ENCODE data around the gene STPG1.

Gene STPG1

DNA sequence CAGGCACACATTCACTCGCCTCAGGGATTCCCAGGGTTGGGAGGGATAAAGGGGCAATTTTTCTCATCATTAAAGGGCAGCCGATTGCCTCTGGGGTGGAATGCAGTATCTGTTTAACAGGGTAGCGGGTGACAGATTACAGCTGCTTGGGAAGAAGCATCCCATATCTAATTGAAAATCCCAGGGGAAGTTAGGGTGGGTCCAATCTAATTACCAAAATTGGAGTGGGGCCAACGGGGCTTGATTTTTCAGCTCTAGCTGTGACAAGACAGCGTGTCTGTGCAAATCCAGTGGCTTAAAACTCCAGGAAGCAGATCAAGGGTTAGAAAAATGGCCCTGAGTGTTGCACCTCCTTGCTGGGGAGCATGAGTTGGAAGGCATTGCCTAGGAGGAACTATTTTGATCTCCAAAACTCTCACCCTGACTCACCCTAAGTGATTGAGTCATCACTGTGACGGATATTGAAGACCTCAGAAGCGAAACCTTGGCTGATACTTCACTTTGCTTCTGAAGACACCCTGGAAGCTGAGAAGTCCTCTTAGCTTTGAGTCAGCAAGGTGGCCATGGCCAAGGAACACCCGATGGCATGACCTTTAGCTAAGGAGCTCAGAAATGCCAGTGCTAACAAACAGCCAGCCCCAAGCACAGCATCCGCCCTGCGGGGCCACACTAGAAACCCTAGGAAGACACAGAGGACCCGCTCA, 48.5 kb downstream of the STPG1 start:
- no peak for FAIRE-seq

DNA sequence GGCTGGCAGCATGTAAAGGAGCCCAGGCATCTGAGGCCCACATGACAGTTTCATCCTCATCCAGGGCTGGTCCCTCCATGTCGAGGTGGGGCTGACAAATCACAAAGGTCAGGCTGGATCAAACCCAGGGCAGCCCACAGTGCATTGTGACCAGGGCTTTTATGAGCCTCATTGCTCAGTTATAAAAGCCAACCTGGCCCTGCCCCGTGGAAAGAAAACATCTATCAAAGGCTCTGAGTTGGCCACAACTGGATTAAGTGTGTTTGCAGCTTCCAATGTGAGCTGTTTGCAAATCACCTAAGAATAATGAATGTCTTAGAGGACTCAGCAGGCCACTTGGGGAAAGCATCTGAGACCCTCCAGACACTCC, 49.0 kb downstream of the STPG1 start:
- FAIRE-seq: no peak

DNA sequence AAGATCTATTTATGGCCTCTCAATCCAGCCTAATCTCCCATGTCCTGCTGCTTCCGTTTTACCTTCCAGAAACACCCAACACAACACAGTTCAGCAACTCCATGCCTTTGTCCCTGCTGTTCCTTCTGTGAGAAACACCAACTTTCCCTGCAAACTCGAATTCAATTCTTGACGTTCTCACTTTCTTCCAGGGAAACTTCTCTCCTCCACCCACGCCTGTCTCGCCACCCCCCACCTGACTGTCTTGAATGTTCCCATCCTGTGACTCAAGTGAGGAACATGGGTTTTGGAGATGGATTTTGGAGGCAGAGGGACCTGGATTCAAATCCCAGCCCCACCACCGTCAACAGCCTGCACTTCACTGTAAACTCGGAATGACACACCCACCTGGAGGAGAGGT, 49.6 kb downstream of the STPG1 start:
- no peak for FAIRE-seq

DNA sequence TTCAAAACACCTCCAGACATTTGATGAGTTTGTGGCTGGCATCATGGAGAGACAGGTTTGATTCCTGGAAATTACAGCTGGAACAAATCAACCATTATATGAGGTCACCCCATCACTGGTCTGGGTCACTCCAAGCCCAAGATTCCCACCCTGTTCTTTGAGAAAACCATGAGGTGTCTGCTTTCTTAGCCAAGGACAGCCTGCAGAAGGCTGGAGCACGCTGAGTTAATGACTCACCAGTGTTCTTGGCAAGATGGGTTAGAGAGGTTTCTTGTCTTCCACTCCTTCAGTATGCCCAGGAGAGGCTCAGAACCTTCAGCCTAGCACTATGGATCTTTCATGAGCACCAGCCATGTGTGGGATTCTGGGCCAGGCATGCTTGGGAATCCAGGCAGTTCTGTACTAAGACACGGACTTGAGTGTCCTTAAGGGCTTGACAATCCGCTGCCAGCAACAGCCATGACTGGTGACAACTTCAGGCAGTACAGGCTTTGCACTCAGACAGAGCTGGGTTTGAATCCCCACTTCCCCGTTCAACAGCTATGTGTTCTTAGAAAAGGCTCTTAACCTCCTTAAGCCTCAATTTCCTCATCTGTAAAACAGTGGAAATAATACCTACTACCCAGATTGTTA, 50.5 kb downstream of the STPG1 start:
- no peak for FAIRE-seq

DNA sequence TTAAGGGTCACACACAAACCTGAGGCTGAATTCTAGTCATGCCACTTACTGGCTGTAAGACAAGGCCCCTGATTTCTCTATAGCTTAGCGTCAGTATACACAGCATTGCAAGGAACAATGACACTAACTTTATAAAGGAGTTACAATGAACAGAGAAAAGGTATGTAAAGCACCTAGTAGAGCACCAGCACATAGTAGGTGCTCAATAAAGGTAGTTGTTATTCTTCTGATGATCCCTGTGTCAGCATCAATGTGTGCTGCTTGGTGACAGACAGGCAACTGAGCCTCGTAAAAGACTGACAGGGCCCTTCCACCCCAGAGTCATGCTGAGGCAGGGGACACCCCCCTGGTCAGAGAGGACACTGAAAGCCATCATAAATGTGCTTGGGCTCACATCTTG, 51.2 kb downstream of the STPG1 start:
- no peak for FAIRE-seq

DNA sequence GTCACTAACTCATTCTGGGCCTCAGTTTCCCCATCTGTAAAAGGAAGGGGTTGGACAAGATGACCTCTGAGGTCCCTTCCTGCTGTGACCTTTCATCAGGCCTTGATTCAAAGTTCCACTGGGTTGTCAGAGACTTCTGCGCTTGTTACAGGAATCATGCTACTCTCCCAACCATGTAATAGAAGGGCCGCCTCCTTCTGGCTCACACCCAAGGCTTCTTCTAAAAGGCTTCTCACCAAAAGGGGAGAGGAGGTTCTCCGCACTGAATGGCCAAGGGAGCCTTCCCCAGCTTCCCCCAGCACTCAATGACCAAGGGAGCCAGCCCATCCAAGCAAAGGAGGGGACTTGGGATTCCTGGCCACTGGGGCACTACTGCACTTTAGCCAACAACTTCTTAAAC, 51.8 kb downstream of the STPG1 start:
- no peak for FAIRE-seq

DNA sequence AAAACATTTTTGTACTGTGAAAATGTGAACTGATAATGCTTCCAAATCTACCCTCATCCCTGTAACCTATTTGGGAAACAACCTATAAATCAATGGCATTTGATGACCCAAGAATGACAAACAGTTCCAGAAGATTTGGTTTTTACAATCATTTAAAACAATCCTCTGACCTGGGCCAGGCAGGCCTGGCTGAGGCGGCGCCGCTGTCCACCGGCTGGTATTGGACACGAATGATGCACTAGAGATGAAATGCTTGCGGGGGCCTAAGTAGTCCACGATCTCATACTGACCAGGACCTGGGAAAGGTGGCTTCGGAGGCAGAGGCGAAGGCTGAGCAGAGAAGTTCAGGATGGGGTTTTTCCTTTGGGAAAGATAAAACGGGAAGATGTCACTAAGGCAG, 52.9 kb downstream of the STPG1 start:
- no peak for FAIRE-seq

DNA sequence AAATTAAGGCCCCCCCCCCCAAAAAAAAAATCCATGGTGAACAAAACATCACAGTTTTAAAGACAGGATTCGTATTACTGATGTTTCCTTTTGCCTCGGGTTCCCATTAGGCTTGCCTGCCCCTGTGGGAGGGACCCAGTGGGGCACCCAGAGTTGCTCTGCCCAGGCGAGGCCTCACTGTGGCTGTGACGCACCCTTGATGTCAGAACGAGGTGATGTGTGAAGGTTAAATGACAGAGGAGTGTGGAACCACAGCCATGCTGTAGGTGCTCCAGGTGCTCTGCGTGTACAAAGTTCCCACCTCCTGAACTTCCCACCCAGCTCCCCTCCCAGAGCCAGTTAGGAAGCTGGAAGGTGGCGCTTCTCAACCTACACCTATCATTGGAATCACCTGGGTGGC, 56.5 kb downstream of the STPG1 start:
- no peak for FAIRE-seq

DNA sequence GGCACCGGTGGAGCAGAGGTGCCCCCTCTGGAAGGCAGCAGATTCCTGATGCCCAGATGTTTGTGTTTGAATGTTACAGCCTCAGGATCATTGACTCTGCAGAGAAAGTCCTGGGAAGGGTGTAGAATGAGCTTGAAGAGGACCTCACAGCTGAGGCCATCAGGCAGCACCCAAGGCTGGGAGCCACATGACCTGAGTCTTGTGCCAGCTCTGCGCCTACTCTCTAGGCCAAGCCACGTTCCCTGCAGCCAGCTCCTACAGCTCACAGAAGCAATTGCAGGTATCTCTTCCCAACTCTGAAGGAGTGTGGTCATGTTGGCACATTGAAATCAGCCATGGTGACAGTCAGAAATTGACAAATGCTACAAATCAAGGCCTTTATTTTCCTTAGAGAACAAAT, 58.1 kb downstream of the STPG1 start:
- FAIRE-seq: no peak

DNA sequence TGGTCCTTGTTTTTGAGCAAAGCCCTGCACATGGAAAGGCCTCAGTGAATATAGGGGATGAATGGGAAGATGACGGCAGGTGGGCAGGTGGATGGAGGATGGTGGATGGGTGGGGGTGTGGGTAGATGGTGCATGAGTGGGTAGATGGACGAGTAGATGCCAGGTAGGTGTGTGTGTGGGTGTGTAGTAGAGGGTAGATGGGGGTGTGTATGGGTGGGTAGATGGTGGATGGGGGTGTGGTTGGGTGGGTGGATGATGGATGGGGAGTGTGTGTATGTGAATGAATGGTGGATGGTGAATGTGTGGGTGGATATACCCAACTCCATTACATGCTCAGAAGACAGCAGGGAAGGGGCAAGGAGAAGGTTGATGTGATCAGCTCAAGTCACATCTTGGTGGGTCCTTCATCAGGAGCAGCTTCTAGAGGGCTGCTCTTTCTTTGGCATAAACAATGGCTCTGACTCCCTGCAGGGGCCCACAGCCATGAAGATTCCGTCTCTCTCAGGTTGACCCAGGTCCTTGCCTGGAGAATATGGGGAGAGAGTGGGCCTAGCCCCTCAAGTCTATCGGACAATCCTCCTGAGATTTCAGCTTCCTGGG, 60.2 kb downstream of the STPG1 start:
- FAIRE-seq: no peak

DNA sequence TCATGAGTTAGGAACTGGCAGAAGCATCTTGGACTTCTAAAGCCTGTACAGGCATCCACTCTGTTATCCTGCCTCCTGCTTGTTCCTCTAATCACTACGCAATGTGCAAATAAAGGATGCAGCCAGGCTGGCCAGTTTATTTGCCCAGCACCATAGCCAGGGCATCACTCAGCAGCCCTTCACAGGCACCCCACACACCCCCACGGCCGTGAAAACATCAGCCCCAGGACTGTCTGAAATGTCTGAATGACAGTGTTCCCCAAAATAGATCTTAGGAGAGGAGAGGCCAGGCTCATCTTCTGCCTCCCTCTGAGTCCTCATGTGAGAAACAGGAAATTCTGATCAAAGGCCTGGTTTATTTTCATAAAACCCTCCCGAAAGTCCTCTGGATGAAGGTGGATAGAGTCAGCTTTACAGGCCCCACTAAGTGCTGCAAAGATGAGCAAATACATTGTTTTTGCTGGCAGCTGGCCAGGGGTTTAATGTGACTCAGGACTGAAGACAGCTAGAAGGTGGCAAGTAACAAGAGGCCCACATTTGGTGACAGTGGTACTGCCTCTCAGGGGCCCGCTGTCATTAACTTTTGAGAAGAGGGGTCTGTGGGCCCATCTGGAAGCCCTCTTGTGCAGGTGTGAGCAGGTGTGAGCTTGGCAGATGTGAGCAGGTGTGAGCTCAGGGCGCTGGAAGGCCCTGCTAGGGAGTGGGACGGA, 61.5 kb downstream of the STPG1 start:
- no peak for FAIRE-seq

DNA sequence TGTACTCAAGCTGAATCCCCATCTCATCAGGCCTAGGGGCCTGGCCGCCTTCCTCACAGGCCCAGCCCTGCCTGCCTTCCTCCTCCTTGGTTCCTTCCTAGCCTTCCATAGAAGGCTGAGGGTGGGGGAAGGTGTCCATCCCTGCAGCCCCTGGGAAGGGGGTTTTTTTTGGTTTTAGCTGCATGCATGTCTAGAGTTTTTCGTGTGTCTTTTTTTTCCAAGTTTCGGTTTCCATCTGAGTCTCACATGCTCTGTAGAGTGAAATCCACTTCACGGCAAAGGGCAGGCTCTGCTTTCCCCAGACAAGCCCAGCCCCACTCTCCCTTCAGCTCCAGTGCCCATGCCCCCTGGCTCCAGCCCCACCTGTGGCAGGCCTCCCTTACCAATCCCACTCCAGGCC, 62.3 kb downstream of the STPG1 start:
- FAIRE-seq: no peak

DNA sequence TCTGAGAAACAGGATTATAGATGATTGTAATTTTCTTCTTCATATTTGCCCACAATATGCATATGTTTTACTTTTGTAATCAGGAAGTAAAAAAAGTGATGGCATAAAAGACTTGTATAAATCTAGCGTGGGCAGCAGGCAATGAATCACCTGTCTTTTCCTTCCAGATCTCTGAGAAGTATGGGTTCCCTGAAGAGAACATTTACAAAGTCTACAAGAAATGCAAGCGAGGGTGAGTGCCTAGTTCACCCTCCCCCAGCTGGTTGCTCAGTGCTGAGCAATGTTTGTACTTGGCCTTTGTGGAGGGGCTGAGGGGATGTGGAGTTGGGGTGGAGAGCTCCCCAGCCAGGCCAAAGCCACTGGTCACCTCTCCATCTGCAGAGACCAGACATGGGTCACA, 63.7 kb downstream of the STPG1 start:
- FAIRE-seq: no peak

DNA sequence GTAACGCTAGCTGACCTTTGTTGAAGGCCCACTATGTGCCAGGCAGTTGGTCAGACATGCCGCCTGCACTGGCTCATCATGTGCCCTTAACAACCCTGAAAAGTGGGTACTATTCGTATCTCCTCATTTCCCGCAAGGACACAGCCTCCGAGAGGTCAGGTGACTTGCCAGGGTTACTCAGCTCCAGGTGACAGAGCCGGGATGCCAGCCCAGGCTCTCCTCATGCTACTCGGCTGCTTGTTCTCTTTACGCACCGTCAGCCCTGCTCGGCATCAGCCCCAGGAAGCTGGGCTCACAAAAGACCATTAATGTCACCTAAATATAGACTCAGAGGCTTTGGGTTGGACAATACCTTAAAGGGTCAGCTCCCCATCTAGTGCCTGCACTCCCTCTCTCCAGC, 65.4 kb downstream of the STPG1 start:
- FAIRE-seq: no peak

DNA sequence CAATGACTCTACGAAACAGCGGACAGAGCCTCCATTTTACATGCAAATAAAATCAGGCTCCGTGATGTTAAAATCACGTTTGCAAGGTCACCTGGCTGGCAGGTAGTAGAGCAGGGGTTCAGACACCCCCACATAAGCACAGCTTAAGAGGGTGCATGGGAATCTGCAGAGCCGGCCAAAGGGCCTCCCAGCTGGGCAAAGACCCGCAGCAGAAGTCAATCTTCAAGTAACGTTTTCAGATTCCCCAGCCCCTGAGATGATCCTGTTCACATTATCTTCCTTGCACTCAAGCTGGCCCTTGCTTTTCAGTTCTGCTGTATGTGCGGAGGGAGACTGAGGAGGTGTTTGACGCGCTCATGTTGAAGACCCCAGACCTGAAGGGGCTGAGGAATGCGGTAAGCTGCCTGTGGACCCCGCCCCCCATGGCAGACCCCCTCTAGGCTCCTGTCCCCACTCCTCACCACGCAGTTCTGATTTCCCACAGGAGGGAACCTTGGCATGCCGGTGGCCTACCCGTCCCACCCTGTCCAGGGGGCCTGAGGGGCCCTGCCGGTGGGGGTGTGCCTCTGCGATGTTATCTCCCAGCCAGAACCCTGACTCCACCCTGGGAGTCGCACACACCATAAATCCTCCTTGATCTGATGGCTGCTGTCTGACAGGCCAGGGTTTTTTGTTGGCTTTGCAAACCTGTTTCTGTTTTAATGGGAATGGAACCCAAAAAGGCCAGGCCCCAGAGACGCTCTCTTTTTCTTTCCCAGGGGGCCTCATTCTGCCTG, 66.2 kb downstream of the STPG1 start:
- no peak for FAIRE-seq

DNA sequence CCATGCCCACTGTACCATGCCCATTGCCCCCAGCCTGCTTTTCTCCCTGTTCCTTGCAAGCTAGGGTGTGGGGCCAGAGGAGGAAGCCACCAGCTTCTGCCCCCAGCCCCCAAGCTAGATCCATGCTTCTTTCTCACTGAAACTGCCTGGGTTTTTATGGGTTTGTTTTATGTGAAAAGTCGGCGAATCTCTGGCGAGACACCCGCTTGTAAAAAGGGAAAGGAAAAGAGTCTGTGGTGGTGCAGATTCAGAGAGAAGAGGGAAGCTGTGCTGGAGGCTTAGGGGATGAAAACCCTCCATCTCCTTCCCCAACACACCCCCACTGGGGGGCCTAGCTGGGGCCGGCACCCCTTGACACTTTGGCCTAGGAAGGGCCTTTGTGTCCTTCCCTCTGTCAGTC, 68.2 kb downstream of the STPG1 start:
- FAIRE-seq: no peak

DNA sequence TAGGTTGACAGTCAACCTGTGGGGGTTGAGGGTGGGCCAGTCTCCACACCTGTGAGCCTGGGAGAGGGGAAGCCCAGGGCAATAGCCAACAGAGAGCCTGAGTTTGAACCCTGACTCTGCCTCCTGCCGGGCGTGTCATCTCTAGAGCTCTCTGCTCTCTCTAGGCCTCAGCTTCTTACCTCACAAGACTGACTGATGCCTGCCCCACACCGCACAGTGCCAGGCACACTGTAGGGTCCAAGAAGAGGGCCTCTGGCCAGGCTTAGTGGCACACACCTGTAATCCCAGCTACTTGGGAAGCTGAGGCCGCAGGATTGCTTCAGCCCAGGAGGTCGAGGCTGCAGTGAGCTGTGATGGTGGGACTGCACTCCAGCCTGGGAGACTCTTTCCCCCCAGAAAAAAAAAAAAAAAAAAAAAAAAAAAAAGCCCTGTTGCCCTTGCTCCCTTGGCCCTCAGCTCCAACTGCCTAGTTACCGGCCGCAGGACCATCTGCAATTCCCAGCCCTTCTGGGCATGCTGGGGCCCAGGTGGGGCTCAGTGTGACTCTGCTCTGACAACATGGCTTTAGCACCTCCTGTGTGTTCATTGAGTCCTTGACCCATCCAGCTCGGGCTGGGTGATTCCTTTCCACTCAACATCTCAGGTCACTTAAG, 69.4 kb downstream of the STPG1 start:
- FAIRE-seq: no peak

DNA sequence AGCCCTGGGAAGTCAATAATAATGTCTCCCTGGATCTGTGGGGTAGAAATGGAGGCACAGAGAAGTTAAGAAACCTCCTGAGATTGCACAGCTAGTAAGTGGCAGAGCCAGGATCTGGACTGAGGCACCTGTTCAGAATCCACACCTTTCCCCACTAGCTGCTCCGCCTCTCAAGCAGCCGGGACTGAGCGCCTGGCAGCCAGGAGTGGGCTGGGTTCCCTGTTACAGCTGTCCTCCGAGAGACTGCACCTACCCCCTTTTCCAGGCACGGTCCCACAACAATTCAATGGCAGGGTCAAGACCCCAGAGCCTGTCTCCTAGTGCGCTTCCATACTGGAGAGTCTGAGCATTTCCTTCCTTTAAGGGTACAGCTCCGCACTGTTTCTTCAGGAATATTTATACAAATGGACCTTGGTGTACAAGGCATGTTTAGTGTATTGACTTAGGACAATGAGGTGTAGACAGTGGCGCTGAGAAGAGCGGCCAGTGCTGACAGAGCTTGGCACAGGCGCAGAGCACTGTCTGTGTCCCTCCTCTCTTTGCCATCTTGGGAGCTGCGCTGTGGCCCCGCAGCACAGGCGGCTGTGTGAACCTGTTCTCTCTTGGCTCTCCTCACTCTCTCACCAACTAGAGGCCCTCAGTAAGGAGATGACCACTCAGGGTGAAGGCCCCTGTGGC, 70.0 kb downstream of the STPG1 start:
- FAIRE-seq: no peak

DNA sequence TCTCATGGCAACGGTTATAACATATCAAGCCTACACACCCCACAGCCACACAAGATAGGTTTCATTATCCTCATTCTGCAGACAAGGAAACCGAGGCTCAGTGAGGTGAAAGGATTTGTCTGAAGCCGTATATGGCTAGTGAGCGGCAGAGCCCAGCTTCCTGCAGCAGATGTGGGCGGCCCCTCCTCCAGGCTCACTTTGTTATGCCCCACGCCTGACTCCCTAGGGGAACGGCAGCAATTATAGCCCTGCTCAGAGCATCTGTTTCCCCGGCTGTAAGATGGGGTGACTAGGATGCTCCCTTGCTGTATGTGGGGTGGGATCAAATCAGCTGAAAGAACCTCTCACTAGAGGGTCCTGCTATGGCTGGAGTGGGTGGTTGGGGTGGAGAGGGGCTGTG, 72.3 kb downstream of the STPG1 start:
- no peak for FAIRE-seq

DNA sequence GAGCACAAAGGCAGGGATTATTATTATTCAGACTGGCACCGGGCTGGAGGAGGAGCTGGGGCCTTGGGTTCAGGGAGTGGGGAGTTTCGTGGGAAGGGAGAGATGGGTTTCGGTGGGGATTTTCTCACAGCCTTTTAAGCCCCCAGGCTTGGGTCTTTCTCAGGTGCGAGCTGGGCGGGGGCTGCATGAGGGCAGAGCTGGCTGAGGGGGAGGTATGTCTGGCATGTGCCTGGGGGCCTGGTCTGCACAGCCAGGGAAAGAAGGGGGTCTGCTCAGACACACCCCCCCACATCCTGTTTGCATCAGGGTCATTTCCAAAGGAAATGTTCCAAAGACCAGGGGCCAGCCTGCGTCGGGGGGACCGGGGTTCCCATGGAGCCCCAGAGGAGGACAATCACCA, 72.8 kb downstream of the STPG1 start:
- FAIRE-seq: no peak

DNA sequence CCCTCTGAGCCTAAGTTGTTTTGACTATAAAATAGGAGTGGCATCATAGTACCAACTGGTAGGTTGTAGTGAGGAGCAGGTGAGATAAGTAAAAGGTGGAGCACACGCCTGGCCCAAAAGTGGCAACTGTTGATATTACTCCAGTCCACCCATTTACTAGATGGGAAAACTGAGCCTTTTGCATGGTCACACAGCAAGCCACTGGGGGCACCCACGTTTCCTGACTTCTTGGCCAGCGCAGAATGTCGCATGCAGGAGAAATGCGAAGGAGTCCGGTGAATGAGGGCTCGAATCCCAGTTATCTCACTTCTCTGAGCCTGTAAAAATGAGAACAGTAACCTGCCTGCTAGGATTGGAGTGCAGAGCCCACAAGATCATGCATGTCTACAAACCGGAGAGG, 73.6 kb downstream of the STPG1 start:
- no peak for FAIRE-seq

DNA sequence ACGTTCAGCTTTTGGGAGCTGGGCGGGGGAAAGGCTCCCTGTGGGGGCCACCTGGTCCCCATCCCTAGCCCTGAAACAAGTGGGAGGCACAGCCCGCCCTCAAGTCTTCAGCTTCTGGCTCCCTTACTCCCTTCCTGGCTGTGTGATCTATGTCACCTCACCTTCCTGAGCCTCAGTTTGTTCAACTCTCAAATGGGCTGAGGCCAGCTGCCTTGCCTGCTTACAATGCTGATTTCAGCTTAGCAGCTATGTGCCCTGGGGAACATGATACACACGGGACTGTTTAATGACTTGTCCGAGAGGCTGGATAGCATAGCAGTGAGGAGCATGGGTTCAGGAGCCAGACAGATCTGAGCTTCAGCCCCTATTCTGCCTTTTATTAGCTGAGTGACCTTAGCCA, 75.1 kb downstream of the STPG1 start:
- FAIRE-seq: no peak
